Osteoblast (primary cell): ENCODE measurements around the gene FAM177B. TPM values are rescaled to one million over a fixed set of nuclear protein-coding genes. Genes with fewer than 3 reads are reported as not detected.

Experiments used
- DNase-seq: peaks from one replicate; pipeline ENCODE4 v3.0.0; 2011; ENCODE audit warnings: low spot score, mixed read lengths; ENCODE audit not compliant: insufficient read length; ENCODE audit errors: missing footprints
- H2AFZ ChIP-seq: 2 replicates; pipeline ENCODE4 v1.6.0; 2011; ENCODE audit warnings: mild to moderate bottlenecking, low read length
- H3K27ac ChIP-seq: 2 replicates; pipeline ENCODE4 v1.5.1; 2011; ENCODE audit warnings: mild to moderate bottlenecking, low read depth, low read length, moderate library complexity
- H3K27me3 ChIP-seq: 2 replicates; pipeline ENCODE4 v1.6.0; 2012; ENCODE audit warnings: mild to moderate bottlenecking, control low read depth, inconsistent platforms, low read length, moderate library complexity; ENCODE audit not compliant: insufficient read depth
- H3K36me3 ChIP-seq: 2 replicates; pipeline ENCODE4 v1.5.1; 2011; ENCODE audit warnings: mild to moderate bottlenecking, low read length, control low read depth, moderate library complexity; ENCODE audit not compliant: insufficient read depth
- H3K4me1 ChIP-seq: 2 replicates; pipeline ENCODE4 v1.5.1; 2011; ENCODE audit warnings: mild to moderate bottlenecking, low read length, control low read depth, moderate library complexity; ENCODE audit not compliant: insufficient read depth
- H3K4me2 ChIP-seq: 2 replicates; pipeline ENCODE4 v1.6.0; 2011; ENCODE audit warnings: mild to moderate bottlenecking, low read length; ENCODE audit not compliant: insufficient read depth
- H3K4me3 ChIP-seq: fragments of 200-600 bp; sonication (generic); 3 replicates; pipeline ENCODE4 v1.5.1; 2012; ENCODE audit warnings: mild to moderate bottlenecking, low read length, inconsistent platforms; ENCODE audit not compliant: insufficient read depth
- H3K79me2 ChIP-seq: 2 replicates; pipeline ENCODE4 v1.6.0; 2012; ENCODE audit warnings: mild to moderate bottlenecking, low read length, control low read depth, inconsistent platforms; ENCODE audit not compliant: insufficient read depth
- H3K9me3 ChIP-seq: 2 replicates; pipeline ENCODE4 v1.5.1; 2011; ENCODE audit warnings: low read depth, low read length, control low read depth
- H4K20me1 ChIP-seq: 2 replicates; pipeline ENCODE4 v1.6.0; 2012; ENCODE audit warnings: mild to moderate bottlenecking, low read length, control low read depth; ENCODE audit not compliant: insufficient read depth
- total RNA-seq: library from RNA; depleted of rRNA; stranded (reverse); fragments of >200 nt; gene quantifications from 2 replicates; pipeline ENCODE4 v1.2.3, GENCODE V29; 2012
- TF ChIP-seq, protein P1 (sequence below): IDR thresholded peaks from 2 replicates; pipeline ENCODE4 v1.5.1; 2011; ENCODE audit warnings: mild to moderate bottlenecking, low read depth, low read length, moderate library complexity; ENCODE audit errors: extremely low read depth

FAM177B gene
- total RNA-seq, 1 donor = not detected

DNA sequence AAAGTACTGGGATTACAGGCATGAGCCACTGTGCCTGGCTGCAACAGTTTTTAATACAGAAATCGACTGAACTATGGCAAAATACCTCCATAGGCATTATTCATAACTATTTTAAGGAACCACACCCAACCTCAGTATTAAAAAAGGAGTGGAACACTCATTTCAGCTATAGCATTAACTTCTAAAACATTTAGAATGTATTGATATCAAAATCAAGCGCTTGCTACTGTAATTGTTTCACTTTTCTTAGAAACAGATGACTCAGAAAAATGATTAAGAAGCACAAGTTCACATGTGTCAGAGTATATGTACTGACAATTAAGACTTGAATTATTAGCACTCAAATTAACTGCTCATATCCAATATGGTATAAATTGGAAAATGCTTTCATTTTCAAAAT is 39.8 kb upstream of the FAM177B start:
- Histone ChIP-seq H3K4me3 (no peak overlapping the region), H3K4me2 (no peak overlapping the region), H3K4me1 (no peaks in the 10 kb centered on the region), H3K79me2 (peaks cover 60% of the 10 kb centered on the region), H3K27me3 (no peaks in the 10 kb centered on the region), H3K27ac (no peak overlapping the region), H4K20me1 (no peaks in the 10 kb centered on the region), H2AFZ (no peak overlapping the region), H3K9me3 (no peaks in the 10 kb centered on the region), H3K36me3 (peaks cover 18% of the 10 kb centered on the region)
- DNase-seq = no peak
- TF ChIP-seq, protein P1, sequence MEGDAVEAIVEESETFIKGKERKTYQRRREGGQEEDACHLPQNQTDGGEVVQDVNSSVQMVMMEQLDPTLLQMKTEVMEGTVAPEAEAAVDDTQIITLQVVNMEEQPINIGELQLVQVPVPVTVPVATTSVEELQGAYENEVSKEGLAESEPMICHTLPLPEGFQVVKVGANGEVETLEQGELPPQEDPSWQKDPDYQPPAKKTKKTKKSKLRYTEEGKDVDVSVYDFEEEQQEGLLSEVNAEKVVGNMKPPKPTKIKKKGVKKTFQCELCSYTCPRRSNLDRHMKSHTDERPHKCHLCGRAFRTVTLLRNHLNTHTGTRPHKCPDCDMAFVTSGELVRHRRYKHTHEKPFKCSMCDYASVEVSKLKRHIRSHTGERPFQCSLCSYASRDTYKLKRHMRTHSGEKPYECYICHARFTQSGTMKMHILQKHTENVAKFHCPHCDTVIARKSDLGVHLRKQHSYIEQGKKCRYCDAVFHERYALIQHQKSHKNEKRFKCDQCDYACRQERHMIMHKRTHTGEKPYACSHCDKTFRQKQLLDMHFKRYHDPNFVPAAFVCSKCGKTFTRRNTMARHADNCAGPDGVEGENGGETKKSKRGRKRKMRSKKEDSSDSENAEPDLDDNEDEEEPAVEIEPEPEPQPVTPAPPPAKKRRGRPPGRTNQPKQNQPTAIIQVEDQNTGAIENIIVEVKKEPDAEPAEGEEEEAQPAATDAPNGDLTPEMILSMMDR = no peak

DNA sequence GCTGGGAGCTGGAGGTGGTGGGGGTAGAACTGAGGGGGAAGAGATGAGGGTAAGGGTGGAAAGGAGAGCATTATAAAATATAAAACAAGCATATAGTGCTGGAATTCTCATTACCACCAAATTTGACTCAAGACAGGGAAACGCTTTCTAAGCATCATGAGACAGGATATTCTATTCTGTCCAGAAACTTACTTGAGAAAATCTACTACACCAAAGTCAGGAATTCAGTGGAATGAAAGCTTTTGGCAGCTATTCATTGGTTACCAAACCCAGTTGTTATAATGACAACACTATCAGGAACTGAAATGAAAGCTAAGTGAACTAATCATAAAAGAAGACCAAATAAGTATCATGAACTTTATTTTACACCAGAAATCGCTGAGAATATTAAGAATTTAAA is 39.2 kb upstream of the FAM177B start:
- no peak overlapping the region for H3K4me3 ChIP-seq
- no peaks in the 10 kb centered on the region for H3K9me3 ChIP-seq
- H3K27ac ChIP-seq = peak overlapping the region; percentile 17
- peaks cover 24% of the 10 kb centered on the region for H3K36me3 ChIP-seq
- no peaks in the 10 kb centered on the region for H3K4me1 ChIP-seq
- TF ChIP-seq, protein P1 = no peak
- no peaks in the 10 kb centered on the region for H3K27me3 ChIP-seq
- H2AFZ ChIP-seq = no peak overlapping the region
- H3K79me2 ChIP-seq = peaks cover 64% of the 10 kb centered on the region
- DNase-seq = peak; percentile 62
- no peak overlapping the region for H3K4me2 ChIP-seq
- H4K20me1 ChIP-seq = no peaks in the 10 kb centered on the region

DNA sequence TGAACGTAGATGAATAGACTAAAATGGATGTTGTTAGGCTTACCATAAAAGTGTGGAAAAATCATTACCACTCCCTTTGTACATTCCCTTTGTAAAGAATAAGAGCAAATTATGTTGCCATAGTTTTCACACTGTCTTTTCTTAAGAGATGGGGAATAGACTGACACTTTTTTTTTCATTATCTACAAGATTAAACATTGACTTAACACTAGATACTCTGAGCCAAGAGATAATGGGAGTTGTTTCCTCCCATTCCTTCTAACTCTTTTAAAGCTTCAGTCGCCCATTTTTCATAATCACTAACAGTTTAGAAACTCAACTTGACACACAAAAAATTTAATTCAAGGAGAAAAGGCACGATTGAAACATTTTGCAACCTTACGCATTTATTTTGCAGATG is 34.8 kb upstream of the FAM177B start:
- Histone ChIP-seq H3K27me3 (no peaks in the 10 kb centered on the region), H3K27ac (no peak overlapping the region), H3K36me3 (peaks cover 24% of the 10 kb centered on the region), H3K4me2 (no peak overlapping the region), H3K4me1 (no peaks in the 10 kb centered on the region), H3K9me3 (no peaks in the 10 kb centered on the region), H3K79me2 (peaks cover 76% of the 10 kb centered on the region), H4K20me1 (peaks cover 3% of the 10 kb centered on the region), H3K4me3 (no peak overlapping the region), H2AFZ (no peak overlapping the region)
- no peak for DNase-seq
- TF ChIP-seq, protein P1 = no peak

DNA sequence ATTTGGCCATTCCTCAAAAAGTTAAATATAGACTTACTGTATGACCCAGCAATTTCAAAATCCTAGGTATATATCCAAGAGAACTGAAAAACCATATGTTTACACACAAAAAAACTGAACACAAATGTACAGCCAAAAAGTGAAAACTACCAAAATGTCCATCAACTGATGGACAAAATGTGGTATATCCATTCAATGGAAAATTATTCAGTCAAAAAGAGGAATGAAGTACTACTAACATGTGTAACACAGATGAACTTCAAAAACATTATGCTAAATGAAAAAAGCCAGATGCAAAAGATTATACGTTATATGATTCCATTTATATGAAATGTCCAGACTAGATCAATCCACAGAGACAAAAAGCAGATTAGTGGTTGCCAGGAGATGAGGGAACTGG is 32.7 kb upstream of the FAM177B start:
- no peak overlapping the region for H3K4me3 ChIP-seq
- H3K27ac ChIP-seq = no peak overlapping the region
- H3K79me2 ChIP-seq = peaks cover 84% of the 10 kb centered on the region
- no peak for DNase-seq
- no peak overlapping the region for H2AFZ ChIP-seq
- no peak overlapping the region for H3K4me2 ChIP-seq
- no peaks in the 10 kb centered on the region for H3K9me3 ChIP-seq
- H3K4me1 ChIP-seq = no peaks in the 10 kb centered on the region
- no peaks in the 10 kb centered on the region for H3K27me3 ChIP-seq
- TF ChIP-seq, protein P1 = no peak
- H3K36me3 ChIP-seq = peaks cover 26% of the 10 kb centered on the region
- H4K20me1 ChIP-seq = peaks cover 6% of the 10 kb centered on the region
